SH-SY5Y (cell line): ENCODE results near the gene NHLRC2.

Experiments used
- GATA2 ChIP-seq: IDR thresholded peaks from 2 replicates; pipeline ENCODE4 v1.6.1; 2011; ENCODE audit warnings: mild to moderate bottlenecking, low read depth, low read length
- GATA3 ChIP-seq: IDR thresholded peaks from 2 replicates; pipeline ENCODE4 v1.6.1; 2011; ENCODE audit warnings: low read depth, mild to moderate bottlenecking, low read length, moderate library complexity

DNA sequence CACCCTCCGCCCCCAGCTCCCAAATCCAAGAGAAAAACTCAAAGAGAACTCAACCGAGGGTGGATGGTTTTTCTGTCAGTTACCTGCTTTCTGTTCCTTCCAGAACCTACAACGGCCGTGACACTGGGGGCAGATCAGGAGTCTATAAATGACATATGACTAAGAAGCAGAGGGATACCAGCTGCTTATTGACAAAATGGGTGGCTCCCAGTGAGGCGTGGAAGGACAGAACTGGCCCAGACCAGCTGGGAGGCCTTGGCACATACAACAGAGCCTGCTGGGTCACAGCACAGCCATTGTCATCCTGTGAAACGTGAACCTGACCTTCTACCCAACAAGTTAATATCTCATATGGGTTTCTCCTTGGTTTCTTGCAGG is 104.9 kb downstream of the NHLRC2 start:
- TF ChIP-seq GATA3 (no peak), GATA2 (no peak)
